HG02973 (cell line): Measurements from ENCODE around the gene SLC25A21.

Source experiments
- ATAC-seq: cut with Tn5 transposase; IDR thresholded peaks from one replicate; pipeline ENCODE4 v1.9.1; 2021; ENCODE audit warnings: moderate library complexity; ENCODE audit not compliant: unreplicated experiment

SLC25A21 gene

GRCh38 chr14:36674659-36675058 lies 497.7 kb downstream of the SLC25A21 start:
- no peak for ATAC-seq

GRCh38 chr14:36672095-36672494 lies 500.3 kb downstream of the SLC25A21 start:
- ATAC-seq = no peak

GRCh38 chr14:36671149-36671548 lies 501.3 kb downstream of the SLC25A21 start:
- ATAC-seq = no peak

- no peak for ATAC-seq
Observed at GRCh38 chr14:36667679-36668078, 504.7 kb downstream of the SLC25A21 start.

- ATAC-seq = no peak
Observed at GRCh38 chr14:36666416-36667206, 505.8 kb downstream of the SLC25A21 start.

GRCh38 chr14:36665887-36666415 lies 506.5 kb downstream of the SLC25A21 start:
- no peak for ATAC-seq

GRCh38 chr14:36664322-36665193 lies 507.8 kb downstream of the SLC25A21 start:
- no peak for ATAC-seq

- ATAC-seq = no peak
Observed at GRCh38 chr14:36663404-36664321, 508.7 kb downstream of the SLC25A21 start.

GRCh38 chr14:36662543-36663403 lies 509.6 kb downstream of the SLC25A21 start:
- no peak for ATAC-seq

GRCh38 chr14:36662258-36662542 lies 510.2 kb downstream of the SLC25A21 start:
- no peak for ATAC-seq

GRCh38 chr14:36661506-36662257 lies 510.7 kb downstream of the SLC25A21 start, which contains the start of gene PAX9:
Gene PAX9, plus strand, starts transcription at chr14:36661860. Its CDS starts 230 bp downstream, at chr14:36662090.
- ATAC-seq = peak; percentile 88

- ATAC-seq = no peak
Observed at GRCh38 chr14:36660736-36661505, 511.5 kb downstream of the SLC25A21 start.

GRCh38 chr14:36659822-36660735 lies 512.3 kb downstream of the SLC25A21 start:
- no peak for ATAC-seq

GRCh38 chr14:36659010-36659821 lies 513.2 kb downstream of the SLC25A21 start:
- ATAC-seq = no peak

- no peak for ATAC-seq
Observed at GRCh38 chr14:36658123-36659009, 514.0 kb downstream of the SLC25A21 start.
